ENCODE measurements around the gene ZFP91.

GRCh38 chr11:58579192-58580129 is 598 bp downstream of the ZFP91 start:
- TF ChIP-seq POLR2AphosphoS5 (IDR thresholded peaks at IDR 0.05; ENCODE audit: low read depth, low read length): peak; percentile 99
- TF ChIP-seq TAF1 (IDR thresholded peaks at IDR 0.05; ENCODE audit: borderline replicate concordance, low read depth, low read length): peak; percentile 92
